HG03060 (cell line): ENCODE measurements around the gene TMEM267.
"Not testable (repeated sequence)": the region's sequence is repeated elsewhere in the genome, so short reads cannot be mapped to it uniquely, and the experiment has no call there.

Source experiments
- ATAC-seq: cut with Tn5 transposase; IDR thresholded peaks from one replicate; pipeline ENCODE4 v1.9.1; 2021; ENCODE audit warnings: low read depth, moderate number of reproducible peaks; ENCODE audit not compliant: unreplicated experiment

TMEM267 gene

GRCh38 chr5:43461066-43461465, 22.6 kb downstream of the TMEM267 start:
- ATAC-seq, result no peak

GRCh38 chr5:43456556-43456955, 27.1 kb downstream of the TMEM267 start:
- ATAC-seq, result no peak

DNA sequence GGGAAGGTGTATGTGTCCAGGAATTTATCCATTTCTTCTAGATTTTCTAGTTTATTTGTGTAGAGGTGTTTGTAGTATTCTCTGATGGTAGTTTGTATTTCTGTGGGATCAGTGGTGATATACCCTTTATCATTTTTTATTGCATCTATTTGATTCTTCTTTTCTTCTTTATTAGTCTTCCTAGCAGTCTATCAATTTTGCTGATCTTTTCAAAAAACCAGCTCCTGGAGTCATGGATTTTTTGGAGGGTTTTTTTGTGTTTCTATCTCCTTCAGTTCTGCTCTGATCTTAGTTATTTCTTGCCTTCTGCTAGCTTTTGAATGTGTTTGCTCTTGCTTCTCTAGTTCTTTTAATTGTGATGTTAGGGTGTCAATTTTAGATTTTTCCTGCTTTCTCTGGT, 42.1 kb downstream of the TMEM267 start:
- not testable (repeated sequence) for ATAC-seq

- no peak for ATAC-seq
Observed at GRCh38 chr5:43437062-43437660, 46.5 kb downstream of the TMEM267 start.

- ATAC-seq, result no peak
Observed at GRCh38 chr5:43433382-43433781, 50.3 kb downstream of the TMEM267 start.

DNA sequence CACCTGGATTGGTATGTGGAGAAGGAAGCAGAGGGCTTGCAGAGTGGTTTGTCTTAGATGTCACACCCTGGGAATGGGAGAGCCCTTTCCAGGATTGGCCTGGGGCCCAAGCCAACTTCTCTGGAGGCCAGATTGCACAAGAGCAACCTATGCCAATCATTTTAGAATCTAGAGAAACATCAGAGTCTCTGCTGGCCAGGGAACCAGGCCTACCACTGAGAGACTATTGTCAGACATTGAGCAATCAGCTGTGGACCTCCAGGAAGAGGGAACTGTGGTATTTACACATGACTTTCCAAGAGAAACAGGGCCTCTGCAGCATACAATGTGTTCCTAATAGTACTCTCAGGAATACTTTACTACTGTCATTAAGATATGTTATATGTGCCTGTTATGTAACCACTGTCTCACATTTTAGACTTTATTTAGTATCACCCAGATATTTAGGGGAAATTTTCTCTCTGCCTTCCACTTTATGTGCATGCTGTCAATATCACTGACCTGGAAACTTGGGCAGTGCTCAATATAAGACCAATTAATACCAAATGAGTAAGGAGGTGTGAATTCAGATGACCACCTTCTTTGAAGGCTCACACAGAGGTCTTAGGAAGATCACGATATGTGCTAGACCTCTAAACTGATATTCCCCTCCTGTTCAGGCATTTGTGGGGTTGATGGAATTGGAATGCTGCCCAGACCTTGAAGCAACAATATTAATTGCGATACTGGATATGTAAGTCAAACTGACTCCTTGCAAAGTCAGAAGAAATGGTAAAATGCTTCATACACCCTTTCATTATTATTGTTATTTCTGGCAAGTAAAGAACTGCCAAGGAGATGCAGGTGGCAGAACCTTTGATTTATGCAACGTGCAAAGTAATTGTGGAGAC, 50.9 kb downstream of the TMEM267 start:
- ATAC-seq, result no peak

- ATAC-seq, result no peak
Observed at GRCh38 chr5:43429706-43430105, 54.0 kb downstream of the TMEM267 start.

GRCh38 chr5:43429016-43429415, 54.6 kb downstream of the TMEM267 start:
- ATAC-seq, result no peak

- ATAC-seq, result no peak
Observed at GRCh38 chr5:43427306-43427705, 56.4 kb downstream of the TMEM267 start.

DNA sequence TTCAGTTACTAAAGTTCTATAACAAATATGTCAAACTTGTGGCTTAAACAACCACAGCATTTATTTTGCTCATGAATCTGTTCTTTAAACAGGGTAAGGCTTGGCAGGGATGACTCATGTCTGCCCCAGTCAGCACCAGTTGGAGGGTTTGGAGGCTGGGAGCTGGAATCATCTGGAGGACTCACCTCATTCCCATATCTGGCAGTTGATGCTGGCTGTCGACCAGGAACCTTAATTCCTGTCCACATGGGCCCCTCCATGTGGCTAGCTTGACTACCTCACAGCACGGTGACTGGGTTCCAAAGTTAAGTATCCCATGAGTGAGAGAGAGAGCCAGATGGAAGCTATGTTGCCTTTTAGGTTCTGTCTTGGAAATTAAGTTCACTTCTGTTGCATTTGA, 57.7 kb downstream of the TMEM267 start:
- ATAC-seq, result no peak

- ATAC-seq, result not testable (repeated sequence)
Observed at GRCh38 chr5:43423086-43423485, 60.6 kb downstream of the TMEM267 start.

DNA sequence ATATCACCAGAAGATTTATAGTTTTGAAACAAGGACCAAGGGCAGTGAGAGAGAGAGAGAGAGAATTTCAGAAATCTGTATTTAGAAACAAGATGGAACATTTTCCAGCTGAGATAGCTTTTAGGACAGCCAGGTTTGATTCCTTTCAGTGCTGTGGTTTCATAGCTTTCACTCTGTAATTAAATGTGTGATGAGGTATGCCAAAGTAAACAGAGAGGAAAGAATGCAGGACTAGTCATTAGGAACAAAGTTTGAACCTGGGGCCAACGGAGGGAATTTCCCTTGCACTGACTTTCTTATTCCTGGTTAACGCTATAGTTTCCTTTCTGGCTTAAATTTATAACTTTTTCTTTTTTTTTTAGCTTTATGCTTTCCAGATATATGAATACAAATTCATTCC, 61.5 kb downstream of the TMEM267 start:
- ATAC-seq, result no peak

GRCh38 chr5:43421450-43422133, 62.1 kb downstream of the TMEM267 start:
- no peak for ATAC-seq

GRCh38 chr5:43420241-43420640, 63.4 kb downstream of the TMEM267 start:
- no peak for ATAC-seq

DNA sequence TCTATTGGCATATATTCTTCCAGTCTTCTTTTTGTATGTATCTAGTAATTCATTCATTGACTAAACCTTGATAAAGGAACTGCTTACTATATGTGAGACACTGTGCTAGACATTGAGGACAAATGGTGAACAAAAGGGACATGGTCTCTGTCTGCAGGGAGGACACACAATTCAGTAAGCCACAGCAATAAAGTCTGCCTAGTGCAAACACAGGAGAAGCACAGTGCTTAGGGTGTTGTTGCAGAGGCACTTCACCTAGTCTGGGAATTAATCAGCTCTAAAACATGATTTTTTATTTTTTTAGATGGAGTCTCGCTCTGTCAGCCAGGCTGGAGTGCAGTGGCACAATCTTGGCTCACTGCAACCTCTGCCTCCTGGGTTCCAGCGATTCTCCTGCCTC, 65.1 kb downstream of the TMEM267 start:
- no peak for ATAC-seq

GRCh38 chr5:43416803-43417394, 66.8 kb downstream of the TMEM267 start:
- ATAC-seq, result no peak

DNA sequence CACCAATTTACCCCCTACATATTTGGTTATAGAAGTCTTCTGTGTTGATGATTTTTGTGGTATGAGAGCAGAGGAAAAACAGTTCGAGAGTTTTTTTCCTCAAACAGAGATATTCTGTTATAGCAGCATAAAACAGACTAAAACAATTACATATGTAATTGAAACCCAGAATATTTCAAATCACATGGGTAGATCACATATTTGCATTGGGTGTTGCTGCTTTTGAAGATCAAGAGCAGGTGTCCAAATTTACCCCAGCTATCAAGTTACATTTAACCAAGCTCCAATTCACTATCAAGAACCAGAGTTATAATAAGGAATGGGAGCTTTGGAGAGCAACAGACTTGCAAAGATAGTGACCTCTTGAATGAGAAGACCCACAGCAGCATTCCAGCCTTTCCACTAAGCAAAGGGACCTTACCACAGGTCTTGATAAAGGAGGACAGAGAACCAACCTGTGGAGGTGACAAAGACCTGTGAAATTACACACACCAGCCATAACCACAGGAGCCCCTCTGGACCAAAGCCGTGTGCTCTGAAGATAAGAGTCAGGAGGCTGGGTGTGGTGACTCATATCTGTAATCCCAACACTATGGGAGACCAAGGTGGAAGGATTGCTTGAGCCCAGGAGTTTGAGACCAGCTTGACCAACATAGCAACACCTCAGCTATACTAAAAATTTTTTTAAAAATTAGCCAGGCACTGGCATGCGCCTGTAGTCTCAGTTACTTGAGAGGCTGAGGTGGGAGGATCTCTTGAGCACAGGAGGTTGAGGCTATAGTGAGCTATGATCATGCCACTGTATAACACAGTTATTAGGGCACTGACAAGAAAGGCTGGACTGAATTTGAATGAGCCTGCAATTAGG, 67.5 kb downstream of the TMEM267 start:
- ATAC-seq, result no peak

- no peak for ATAC-seq
Observed at GRCh38 chr5:43413966-43414365, 69.7 kb downstream of the TMEM267 start.

- ATAC-seq, result no peak
Observed at GRCh38 chr5:43412644-43413043, 71.0 kb downstream of the TMEM267 start.

GRCh38 chr5:43412156-43412555, 71.5 kb downstream of the TMEM267 start, which contains the start of gene CCL28:
CCL28 (minus strand) TSS chr5:43412391; CDS start chr5:43412316, 75 bp downstream.
- ATAC-seq, result no peak
